Gastroesophageal sphincter (tissue), 4 donors: Measurements from ENCODE around the gene CBX1. TPM values are rescaled to one million over a fixed set of nuclear protein-coding genes. Genes with fewer than 3 reads are reported as not detected.

Experiments used
- ATAC-seq: fragments of 150-250 bp; one replicate; pipeline ENCODE4 v1.9.1; 2016; ENCODE audit warnings: mild to moderate bottlenecking, moderate library complexity
- H3K27ac ChIP-seq, 4 donors: fragments of 200-600 bp; sonication (generic) in 3 of 4; 1 replicate in 3 of 4; 2 replicates in 1 of 4; pipeline ENCODE4 v1.5.1; 2016 to 2019
- H3K27me3 ChIP-seq: fragments of 200-600 bp; sonication (generic); one replicate; pipeline ENCODE4 v1.5.1; 2019
- H3K36me3 ChIP-seq, 2 donors: fragments of 200-600 bp; sonication (generic); one replicate each; pipeline ENCODE4 v1.5.1; 2019; ENCODE audit warnings: control low read depth in 1 of 2
- H3K4me1 ChIP-seq, 3 donors: fragments of 200-600 bp; sonication (generic); 1 replicate in 2 of 3; 2 replicates in 1 of 3; pipeline ENCODE4 v1.5.1; 2016 to 2019; ENCODE audit warnings: control low read depth in 2 of 3
- H3K4me3 ChIP-seq, 2 donors: fragments of 200-600 bp; sonication (generic); one replicate each; pipeline ENCODE4 v1.5.1; 2019; ENCODE audit warnings: mild to moderate bottlenecking in 1 of 2, moderate library complexity in 1 of 2
- H3K9me3 ChIP-seq, 3 donors: fragments of 200-600 bp; sonication (generic); one replicate each; pipeline ENCODE4 v1.5.1; 2017 to 2019; ENCODE audit warnings: control low read depth in 2 of 3
- CTCF ChIP-seq, 4 experiments: fragments of 200-600 bp in 2 of 4; fragments of 450-650 bp in 2 of 4; sonication (generic) in 1 of 4; IDR thresholded peaks; one replicate each; pipeline ENCODE4 v1.5.1; 2017 to 2019; ENCODE audit warnings: antibody characterized with exemption in 4 of 4, mild to moderate bottlenecking in 2 of 4, moderate library complexity in 2 of 4
- EP300 ChIP-seq: sonication (generic); formaldehyde crosslinking; IDR thresholded peaks from one replicate; pipeline ENCODE4 v1.6.1; 2017; ENCODE audit warnings: antibody characterized with exemption, mild to moderate bottlenecking
- POLR2A ChIP-seq, 2 donors: fragments of 450-650 bp; IDR thresholded peaks; one replicate each; pipeline ENCODE4 v1.6.1; 2017; ENCODE audit warnings: antibody characterized with exemption in 2 of 2, mild to moderate bottlenecking in 2 of 2, moderate library complexity in 1 of 2
- POLR2AphosphoS5 ChIP-seq: sonication (generic); formaldehyde crosslinking; IDR thresholded peaks from one replicate; pipeline ENCODE4 v1.6.1; 2017; ENCODE audit warnings: antibody characterized with exemption
- WGBS, 2 donors: methylation state at CpG; one replicate each; pipeline ENCODE4 v1.1.5; 2018; ENCODE audit warnings: low coverage in 1 of 2; 5-methylcytosine and 5-hydroxymethylcytosine counted together
- small RNA-seq, 4 donors: library from RNA; depleted of rRNA; stranded (forward); fragments of <200 nt; gene quantifications; one replicate each; pipeline ENCODE3, GENCODE V24; 2016
- total RNA-seq, 4 donors: library from RNA; depleted of rRNA; stranded (reverse); fragments of >200 nt; gene quantifications; one replicate each; pipeline ENCODE4 v1.1.0, GENCODE V29; 2016

The CBX1 gene
- total RNA-seq, 4 donors from 2014 or later, result 46.0 to 59.3 (median 55.0) TPM

- H3K4me3 ChIP-seq, result peak overlapping the region; percentile 24 to 57
- TF ChIP-seq POLR2AphosphoS5 (no peak), CTCF (IDR thresholded peaks at IDR 0.05) (no peak), POLR2A (IDR thresholded peaks at IDR 0.05) (no peak), EP300 (no peak)
- ATAC-seq, result peak; percentile 8
- 0 to 2% methylated on average over 12 to 20 of the region's 54 CpGs for WGBS, 2 donors
- H3K27me3 ChIP-seq, result peaks cover 22% of the 10 kb centered on the region
- no peaks in the 10 kb centered on the region for H3K36me3 ChIP-seq
- no peaks in the 10 kb centered on the region for H3K9me3 ChIP-seq
- peak overlapping the region; percentile 35 to 93 (median 86) for H3K27ac ChIP-seq
- H3K4me1 ChIP-seq, result peaks cover 3 to 46% (median 32%) of the 10 kb centered on the region in 3 donors
These were observed 76.9 kb downstream of the CBX1 start for GRCh38 chr17:48024149-48025039.

- Histone ChIP-seq H3K27ac (peak overlapping the region; percentile 35 to 93 (median 86)), H3K4me3 (peak overlapping the region; percentile 24 to 57), H3K36me3 (no peaks in the 10 kb centered on the region), H3K27me3 (peaks cover 30% of the 10 kb centered on the region), H3K4me1 (peaks cover 3 to 46% (median 32%) of the 10 kb centered on the region in 3 donors), H3K9me3 (no peaks in the 10 kb centered on the region)
- no CpG with 5 or more reads among the region's 54 CpGs for WGBS, 2 donors
- ATAC-seq, result peak; percentile 50
- TF ChIP-seq CTCF (IDR thresholded peaks at IDR 0.05) (peak; percentile 12 to 58 (median 46)), EP300 (no peak), POLR2A (IDR thresholded peaks at IDR 0.05) (peak in 1 of 2 donors; percentile 24), POLR2AphosphoS5 (peak; percentile 83)
These were observed 77.7 kb downstream of the CBX1 start for GRCh38 chr17:48023400-48024148.

- WGBS, 2 donors, result 38 to 55% methylated on average over 2 to 6 of the region's 6 CpGs
- H3K27me3 ChIP-seq, result peaks cover 31% of the 10 kb centered on the region
- peak overlapping the region in 1 of 2 donors; percentile 57 for H3K4me3 ChIP-seq
- peak overlapping the region in 2 of 4 donors; percentile 83 to 93 for H3K27ac ChIP-seq
- no peaks in the 10 kb centered on the region for H3K36me3 ChIP-seq
- H3K9me3 ChIP-seq, result no peaks in the 10 kb centered on the region
- H3K4me1 ChIP-seq, result peaks cover 3 to 46% (median 32%) of the 10 kb centered on the region in 3 donors
- TF ChIP-seq POLR2A (IDR thresholded peaks at IDR 0.05), result no peak
- no peak for TF ChIP-seq POLR2AphosphoS5
- no peak for TF ChIP-seq CTCF (IDR thresholded peaks at IDR 0.05)
- no peak for TF ChIP-seq EP300
- ATAC-seq, result no peak
These were observed 78.4 kb downstream of the CBX1 start for GRCh38 chr17:48022901-48023300.

- TF ChIP-seq CTCF (IDR thresholded peaks at IDR 0.05), result no peak
- TF ChIP-seq POLR2AphosphoS5, result no peak
- TF ChIP-seq POLR2A (IDR thresholded peaks at IDR 0.05), result no peak
- TF ChIP-seq EP300, result no peak
- Histone ChIP-seq H3K27ac (no peak overlapping the region), H3K36me3 (no peaks in the 10 kb centered on the region), H3K4me3 (no peak overlapping the region), H3K27me3 (peaks cover 31% of the 10 kb centered on the region), H3K9me3 (no peaks in the 10 kb centered on the region), H3K4me1 (peaks cover 3 to 41% (median 31%) of the 10 kb centered on the region in 3 donors)
- 65 to 100% methylated on average over 1 to 4 of the region's 5 CpGs for WGBS, 2 donors
- no peak for ATAC-seq
These were observed 79.3 kb downstream of the CBX1 start for GRCh38 chr17:48021934-48022333.

Small RNA genes lying within 50 kb of the gene (small RNA-seq; reads per million reads assigned to genes)
- gene AC004477.2, result 0 reads per million in 4 donors
- gene MIR152, result 141 to 296 (median 252) reads per million in 4 donors
- 0 reads per million in 4 donors for gene RNU6-1201P

Other genes starting within 250 kb of the CBX1 start
- gene SP2, start 205.2 kb downstream of the CBX1 start, total RNA-seq, result 10 to 100 TPM in 2 of 4 donors, 1 to 10 TPM in 2; 3.4 to 16.2 (median 10.0) TPM
- 10 to 100 TPM; 20.3 to 43.9 (median 21.9) TPM for gene PNPO, start 159.9 kb downstream of the CBX1 start, total RNA-seq
- gene PRR15L, start 143.6 kb downstream of the CBX1 start, total RNA-seq, result 1 to 10 TPM in 1 of 4 donors, under 1 TPM in 1, not detected in 2; 0.19 to 3.5 TPM
- 10 to 100 TPM; 43.8 to 98.8 (median 63.8) TPM for gene CDK5RAP3, start 130.4 kb downstream of the CBX1 start, total RNA-seq
- gene COPZ2, start 63.7 kb downstream of the CBX1 start, total RNA-seq, result 10 to 100 TPM; 40.6 to 75.5 (median 49.4) TPM
- gene NFE2L1, start 53.1 kb downstream of the CBX1 start, total RNA-seq, result 100 to 1,000 TPM; 166 to 289 (median 182) TPM
- gene SNX11, start 6.3 kb upstream of the CBX1 start, total RNA-seq, result 10 to 100 TPM; 12.4 to 20.5 (median 16.8) TPM